OCI-LY1 (cell line): Measurements from ENCODE around the gene POLR2L.

Experiments
- H2AFZ ChIP-seq: fragments of 200-600 bp; sonication (generic), shearing (Covaris generic); 2 replicates; pipeline ENCODE4 v1.6.0; 2014; ENCODE audit warnings: antibody characterized with exemption, mild to moderate bottlenecking, low read length
- H3F3A ChIP-seq: fragments of 200-600 bp; sonication (generic), shearing (Covaris generic); 2 replicates; pipeline ENCODE4 v1.6.0; 2014; ENCODE audit warnings: mild to moderate bottlenecking, antibody characterized with exemption, low read length, moderate library complexity; ENCODE audit not compliant: insufficient read depth
- H3K27ac ChIP-seq: fragments of 200-600 bp; sonication (generic); 2 replicates; pipeline ENCODE4 v1.5.1; 2014; ENCODE audit warnings: low read length, mixed run types, mild to moderate bottlenecking, low read depth; ENCODE audit not compliant: poor library complexity, severe bottlenecking
- H3K27me3 ChIP-seq: fragments of 200-600 bp; sonication (generic); 2 replicates; pipeline ENCODE4 v1.6.0; 2014; ENCODE audit warnings: antibody characterized with exemption, mild to moderate bottlenecking, low read length, moderate library complexity; ENCODE audit not compliant: insufficient read depth
- H3K36me3 ChIP-seq: fragments of 200-600 bp; sonication (generic); 2 replicates; pipeline ENCODE4 v1.6.1; 2014; ENCODE audit warnings: mild to moderate bottlenecking, antibody characterized with exemption, low read length, moderate library complexity, mixed read lengths; ENCODE audit not compliant: insufficient read depth
- H3K4me1 ChIP-seq: fragments of 200-600 bp; sonication (generic); 2 replicates; pipeline ENCODE4 v1.5.1; 2014; ENCODE audit warnings: mild to moderate bottlenecking, low read length, moderate library complexity; ENCODE audit not compliant: insufficient read depth, severe bottlenecking
- H3K4me2 ChIP-seq: fragments of 200-600 bp; sonication (generic), shearing (Covaris generic); 2 replicates; pipeline ENCODE4 v1.6.1; 2014; ENCODE audit warnings: low read length
- H3K4me3 ChIP-seq: fragments of 200-600 bp; sonication (generic); 2 replicates; pipeline ENCODE4 v1.5.1; 2014; ENCODE audit warnings: low read length, low read depth, mild to moderate bottlenecking, mixed read lengths; ENCODE audit not compliant: poor library complexity, severe bottlenecking
- H3K79me2 ChIP-seq: fragments of 200-600 bp; shearing (Covaris generic); 2 replicates; pipeline ENCODE4 v1.6.1; 2016; ENCODE audit warnings: mixed run types, low read length, mixed read lengths; ENCODE audit not compliant: insufficient read depth
- H3K9ac ChIP-seq: fragments of 200-600 bp; sonication (generic), shearing (Covaris generic); 2 replicates; pipeline ENCODE4 v1.6.1; 2014; ENCODE audit warnings: mild to moderate bottlenecking, low read length, mixed read lengths
- H3K9me2 ChIP-seq: fragments of 200-600 bp; sonication (generic), shearing (Covaris generic); 2 replicates; pipeline ENCODE4 v1.6.1; 2014; ENCODE audit warnings: low read depth, mild to moderate bottlenecking, low read length, mixed read lengths
- H3K9me3 ChIP-seq: fragments of 200-600 bp; shearing (Covaris generic); 2 replicates; pipeline ENCODE4 v1.6.1; 2014; ENCODE audit warnings: low read length, mixed read lengths
- H4K20me1 ChIP-seq: fragments of 200-600 bp; sonication (generic), shearing (Covaris generic); 2 replicates; pipeline ENCODE4 v1.6.0; 2016; ENCODE audit warnings: mild to moderate bottlenecking, low read length; ENCODE audit not compliant: insufficient read depth
- CTCF ChIP-seq: fragments of 200-600 bp; sonication (generic), shearing (Covaris generic); IDR thresholded peaks from 2 replicates; pipeline ENCODE4 v1.5.1; 2017; ENCODE audit warnings: mild to moderate bottlenecking, antibody characterized with exemption, low read length, moderate library complexity, mixed read lengths
- EZH2 ChIP-seq: fragments of 200-600 bp; sonication (generic), shearing (Covaris generic); IDR thresholded peaks from 2 replicates; pipeline ENCODE4 v1.8.0; 2017; ENCODE audit warnings: borderline replicate concordance, mixed run types, mild to moderate bottlenecking, antibody characterized with exemption, low read length, moderate library complexity, mixed read lengths

The POLR2L gene

GRCh38 chr11:889257-889656 lies 46.9 kb upstream of the POLR2L start:
- H3K79me2 ChIP-seq, result no peaks in the 10 kb centered on the region
- peaks cover 10% of the 10 kb centered on the region for H3K4me1 ChIP-seq
- H2AFZ ChIP-seq, result no peak overlapping the region
- H3K4me3 ChIP-seq, result no peak overlapping the region
- no peaks in the 10 kb centered on the region for H3K9me2 ChIP-seq
- H3K9ac ChIP-seq, result no peak overlapping the region
- H3F3A ChIP-seq, result no peaks in the 10 kb centered on the region
- H3K27ac ChIP-seq, result no peak overlapping the region
- H3K4me2 ChIP-seq, result no peak overlapping the region
- no peaks in the 10 kb centered on the region for H3K36me3 ChIP-seq
- H3K9me3 ChIP-seq, result no peaks in the 10 kb centered on the region
- H4K20me1 ChIP-seq, result no peaks in the 10 kb centered on the region
- no peaks in the 10 kb centered on the region for H3K27me3 ChIP-seq
- TF ChIP-seq CTCF (no peak), EZH2 (no peak)

GRCh38 chr11:888310-889212 lies 46.2 kb upstream of the POLR2L start:
- Histone ChIP-seq H3K4me2 (no peak overlapping the region), H3K9me2 (no peaks in the 10 kb centered on the region), H3K4me3 (no peak overlapping the region), H3K9ac (no peak overlapping the region), H3K9me3 (no peaks in the 10 kb centered on the region), H4K20me1 (no peaks in the 10 kb centered on the region), H2AFZ (no peak overlapping the region), H3K27me3 (no peaks in the 10 kb centered on the region), H3K4me1 (peaks cover 10% of the 10 kb centered on the region), H3K79me2 (no peaks in the 10 kb centered on the region), H3F3A (no peaks in the 10 kb centered on the region), H3K36me3 (0 out of 2 replicates have a peak, but pooled peaks cover 3% of the 10 kb centered on the region), H3K27ac (no peak overlapping the region)
- no peak for TF ChIP-seq CTCF
- no peak for TF ChIP-seq EZH2

- Histone ChIP-seq H3K36me3 (0 out of 2 replicates have a peak, but pooled peaks cover 3% of the 10 kb centered on the region), H2AFZ (no peak overlapping the region), H3K9me3 (no peaks in the 10 kb centered on the region), H4K20me1 (no peaks in the 10 kb centered on the region), H3K4me2 (no peak overlapping the region), H3K79me2 (no peaks in the 10 kb centered on the region), H3K9ac (no peak overlapping the region), H3K4me1 (peaks cover 10% of the 10 kb centered on the region), H3K4me3 (no peak overlapping the region), H3K9me2 (no peaks in the 10 kb centered on the region), H3K27ac (no peak overlapping the region), H3F3A (no peaks in the 10 kb centered on the region), H3K27me3 (no peaks in the 10 kb centered on the region)
- TF ChIP-seq CTCF (no peak), EZH2 (no peak)
Observed at GRCh38 chr11:887589-887988, 45.3 kb upstream of the POLR2L start.
